Mesothelial cell of epicardium (in vitro differentiated cells): ENCODE results near the gene FMO1. TPM values are rescaled to one million over a fixed set of nuclear protein-coding genes. Genes with fewer than 3 reads are reported as not detected.

Source experiments
- DNase-seq, 2 experiments: peaks; one replicate each; pipeline ENCODE4 v3.0.0; 2021; ENCODE audit warnings: low spot score in 2 of 2; ENCODE audit not compliant: unreplicated experiment in 2 of 2
- H3K27ac Mint-ChIP-seq: 2 replicates; pipeline ENCODE4 v1.8.0; 2021; ENCODE audit warnings: mixed read lengths
- H3K27me3 Mint-ChIP-seq: 2 replicates; pipeline ENCODE4 v1.8.0; 2021; ENCODE audit warnings: low read depth, mixed read lengths
- H3K36me3 Mint-ChIP-seq: 2 replicates; pipeline ENCODE4 v1.8.0; 2021; ENCODE audit warnings: mixed read lengths
- H3K4me1 Mint-ChIP-seq: 2 replicates; pipeline ENCODE4 v1.8.0; 2021; ENCODE audit warnings: mixed read lengths
- H3K4me3 Mint-ChIP-seq: 2 replicates; pipeline ENCODE4 v1.8.0; 2021; ENCODE audit warnings: mild to moderate bottlenecking, moderate library complexity, mixed read lengths
- H3K9me3 Mint-ChIP-seq: 2 replicates; pipeline ENCODE4 v1.8.0; 2021; ENCODE audit warnings: mixed read lengths
- total RNA-seq: library from RNA; stranded (reverse); gene quantifications from 3 replicates; pipeline ENCODE4 v1.2.1, GENCODE V29; 2021
- TF ChIP-seq, protein P1 (sequence below): fragments of 200-600 bp; sonication (generic); IDR thresholded peaks from one replicate; pipeline ENCODE4 v1.5.0; 2021; ENCODE audit warnings: antibody characterized with exemption; ENCODE audit not compliant: unreplicated experiment

FMO1 gene
- total RNA-seq, 1 donor from 2014 or later, result not detected

- DNase-seq, result no peak
- Mint-ChIP-seq H3K4me3 (peak overlapping the region; percentile 71), H3K9me3 (no peaks in the 10 kb centered on the region), H3K27ac (peak overlapping the region; percentile 96), H3K27me3 (no peaks in the 10 kb centered on the region), H3K36me3 (no peaks in the 10 kb centered on the region), H3K4me1 (peaks cover 17% of the 10 kb centered on the region)
- TF ChIP-seq, protein P1, sequence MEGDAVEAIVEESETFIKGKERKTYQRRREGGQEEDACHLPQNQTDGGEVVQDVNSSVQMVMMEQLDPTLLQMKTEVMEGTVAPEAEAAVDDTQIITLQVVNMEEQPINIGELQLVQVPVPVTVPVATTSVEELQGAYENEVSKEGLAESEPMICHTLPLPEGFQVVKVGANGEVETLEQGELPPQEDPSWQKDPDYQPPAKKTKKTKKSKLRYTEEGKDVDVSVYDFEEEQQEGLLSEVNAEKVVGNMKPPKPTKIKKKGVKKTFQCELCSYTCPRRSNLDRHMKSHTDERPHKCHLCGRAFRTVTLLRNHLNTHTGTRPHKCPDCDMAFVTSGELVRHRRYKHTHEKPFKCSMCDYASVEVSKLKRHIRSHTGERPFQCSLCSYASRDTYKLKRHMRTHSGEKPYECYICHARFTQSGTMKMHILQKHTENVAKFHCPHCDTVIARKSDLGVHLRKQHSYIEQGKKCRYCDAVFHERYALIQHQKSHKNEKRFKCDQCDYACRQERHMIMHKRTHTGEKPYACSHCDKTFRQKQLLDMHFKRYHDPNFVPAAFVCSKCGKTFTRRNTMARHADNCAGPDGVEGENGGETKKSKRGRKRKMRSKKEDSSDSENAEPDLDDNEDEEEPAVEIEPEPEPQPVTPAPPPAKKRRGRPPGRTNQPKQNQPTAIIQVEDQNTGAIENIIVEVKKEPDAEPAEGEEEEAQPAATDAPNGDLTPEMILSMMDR, result no peak
Measured at GRCh38 chr1:171313319-171313834, 65.1 kb downstream of the FMO1 start.

DNA sequence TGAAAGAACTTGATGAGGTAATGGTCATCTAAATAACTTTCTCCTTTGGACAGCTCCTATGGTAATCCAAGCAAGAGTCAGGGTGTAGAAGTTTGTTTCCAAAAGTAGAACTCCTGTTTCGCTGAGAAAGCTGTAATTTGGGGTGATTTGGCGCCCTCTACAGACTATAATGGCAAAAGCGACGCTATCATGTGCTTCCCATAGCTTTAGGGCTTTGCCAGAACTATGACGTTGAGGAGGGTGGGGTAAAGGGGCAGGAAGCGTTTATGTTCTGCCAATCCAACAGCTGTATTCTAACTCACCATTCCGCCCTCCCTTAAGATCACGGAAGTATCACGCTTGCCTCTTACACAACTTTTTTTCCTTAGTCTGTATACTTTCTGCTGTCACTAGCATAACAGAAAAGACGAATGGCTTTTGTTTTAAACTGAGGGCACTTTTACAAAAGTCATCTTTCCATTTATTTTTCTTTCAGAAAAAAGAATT lies 65.6 kb downstream of the FMO1 start, which contains the start of gene FMO4:
FMO4 (plus strand) TSS at position 349 of the 486 bp plus-strand sequence. CDS start 5,643 bp downstream, outside the sequence.
- Mint-ChIP-seq H3K4me3 (peak within 1 kb of the TSS; percentile 71), H3K27ac (peak within 1 kb of the TSS; percentile 96), H3K4me1 (peaks cover 17% of the 10 kb centered on the region), H3K27me3 (no peaks in the 10 kb centered on the region), H3K9me3 (peaks cover 2% of the 10 kb centered on the region), H3K36me3 (peaks cover 2% of the 10 kb centered on the region)
- TF ChIP-seq, protein P1, result peak; percentile 69
- peak; percentile 63 to 80 for DNase-seq

GRCh38 chr1:171329251-171329650 lies 81.0 kb downstream of the FMO1 start:
- Mint-ChIP-seq H3K4me3 (no peak overlapping the region), H3K4me1 (no peaks in the 10 kb centered on the region), H3K36me3 (no peaks in the 10 kb centered on the region), H3K9me3 (no peaks in the 10 kb centered on the region), H3K27ac (no peak overlapping the region), H3K27me3 (no peaks in the 10 kb centered on the region)
- no peak for DNase-seq
- TF ChIP-seq, protein P1, result no peak

DNA sequence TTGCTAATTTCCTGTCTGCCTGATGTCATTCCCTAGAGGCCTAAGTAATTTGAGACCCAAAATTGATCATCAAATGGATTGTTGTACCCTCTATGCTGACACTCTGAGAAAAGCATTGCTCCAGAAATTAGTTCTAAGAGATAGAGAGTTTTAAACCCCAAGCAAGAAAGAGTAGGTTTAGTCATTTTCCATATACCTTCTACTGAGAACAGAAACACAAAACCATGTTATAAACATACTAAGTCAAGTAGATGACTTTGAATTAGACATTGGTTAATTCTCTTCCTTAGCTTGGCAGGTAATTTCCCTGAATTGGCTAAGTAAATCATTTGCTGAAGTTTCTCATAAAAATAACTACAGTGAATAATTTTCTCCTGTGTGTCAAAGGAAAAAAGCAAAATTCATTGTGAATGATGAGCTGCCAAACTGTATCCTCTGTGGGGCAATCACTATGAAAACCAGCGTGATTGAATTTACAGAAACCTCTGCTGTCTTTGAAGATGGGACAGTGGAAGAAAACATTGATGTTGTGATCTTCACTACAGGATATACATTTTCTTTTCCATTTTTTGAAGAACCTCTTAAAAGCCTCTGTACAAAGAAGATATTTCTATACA lies 85.8 kb downstream of the FMO1 start:
- H3K4me3 Mint-ChIP-seq, result no peak overlapping the region
- no peak overlapping the region for H3K27ac Mint-ChIP-seq
- no peaks in the 10 kb centered on the region for H3K36me3 Mint-ChIP-seq
- TF ChIP-seq, protein P1, result no peak
- no peaks in the 10 kb centered on the region for H3K27me3 Mint-ChIP-seq
- H3K9me3 Mint-ChIP-seq, result no peaks in the 10 kb centered on the region
- H3K4me1 Mint-ChIP-seq, result no peaks in the 10 kb centered on the region
- no peak for DNase-seq

Other genes starting within 250 kb of the FMO1 start
- not detected in 3 replicates for gene FMO3, start 157.6 kb upstream of the FMO1 start, total RNA-seq
- not detected in 3 replicates for gene FMO2, start 63.2 kb upstream of the FMO1 start, total RNA-seq
- 4.4 to 5.9 TPM (median 5.4 TPM) in 3 replicates for gene FMO4, start 65.7 kb downstream of the FMO1 start, total RNA-seq
- gene PRRC2C, start 237.0 kb downstream of the FMO1 start, total RNA-seq, result 212 to 225 TPM (median 216 TPM) in 3 replicates